ENCODE measurements around the gene MYNN.

The MYNN gene

DNA sequence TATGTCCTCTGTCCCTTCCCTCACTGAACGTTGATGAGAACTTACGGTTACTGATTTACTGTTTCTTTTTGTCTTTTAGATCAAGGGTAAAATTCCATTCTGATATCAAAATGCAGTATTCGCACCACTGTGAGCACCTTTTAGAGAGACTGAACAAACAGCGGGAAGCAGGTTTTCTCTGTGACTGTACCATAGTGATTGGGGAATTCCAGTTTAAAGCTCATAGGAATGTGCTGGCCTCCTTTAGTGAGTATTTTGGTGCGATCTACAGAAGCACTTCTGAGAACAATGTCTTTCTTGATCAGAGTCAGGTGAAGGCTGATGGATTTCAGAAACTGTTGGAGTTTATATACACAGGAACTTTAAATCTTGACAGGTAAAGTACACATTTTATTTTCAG lies 990 bp downstream of the MYNN start:
- FAIRE-seq = no peak
- no peak for DNase-seq (ENCODE audit: low spot score)

- FAIRE-seq (no peak), DNase-seq (ENCODE audit: low spot score) (no peak)
These were observed 4.6 kb downstream of the MYNN start for GRCh38 chr3:169777822-169778221.

- FAIRE-seq (no peak), DNase-seq (ENCODE audit: low spot score) (no peak)
These were observed 7.5 kb downstream of the MYNN start for GRCh38 chr3:169780742-169781141.

DNA sequence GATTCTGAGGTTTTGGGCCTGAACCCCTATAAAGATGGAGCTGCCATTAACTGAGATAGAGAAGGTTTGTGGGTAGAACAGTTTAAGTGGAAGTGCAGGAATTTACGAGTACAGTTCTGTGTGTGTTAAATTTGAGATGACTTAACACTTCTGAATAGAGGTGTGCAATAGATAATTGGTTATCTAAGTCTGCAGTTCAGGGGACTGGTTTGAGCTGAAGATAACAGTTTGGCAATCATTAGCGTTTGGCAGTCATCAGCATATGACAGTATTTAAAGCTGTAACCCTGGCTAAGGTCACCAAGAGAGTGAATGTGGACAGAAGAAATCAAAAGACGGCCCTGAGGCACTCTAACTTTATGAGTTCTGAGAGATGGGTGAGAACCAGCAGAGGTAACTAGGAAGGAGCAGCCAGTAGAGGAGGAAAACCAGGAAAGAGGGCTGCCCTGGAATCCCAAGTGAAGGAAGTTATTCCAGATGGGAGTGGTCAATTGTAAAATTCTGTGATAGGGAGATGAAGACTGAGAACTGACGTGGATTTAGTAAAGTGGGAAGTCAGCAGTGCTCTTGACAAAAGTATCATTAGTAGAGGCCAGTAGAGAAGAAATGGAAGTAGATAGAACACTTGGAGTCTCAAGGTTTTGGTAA lies 8.1 kb downstream of the MYNN start:
- no peak for DNase-seq (ENCODE audit: low spot score)
- FAIRE-seq = no peak

DNA sequence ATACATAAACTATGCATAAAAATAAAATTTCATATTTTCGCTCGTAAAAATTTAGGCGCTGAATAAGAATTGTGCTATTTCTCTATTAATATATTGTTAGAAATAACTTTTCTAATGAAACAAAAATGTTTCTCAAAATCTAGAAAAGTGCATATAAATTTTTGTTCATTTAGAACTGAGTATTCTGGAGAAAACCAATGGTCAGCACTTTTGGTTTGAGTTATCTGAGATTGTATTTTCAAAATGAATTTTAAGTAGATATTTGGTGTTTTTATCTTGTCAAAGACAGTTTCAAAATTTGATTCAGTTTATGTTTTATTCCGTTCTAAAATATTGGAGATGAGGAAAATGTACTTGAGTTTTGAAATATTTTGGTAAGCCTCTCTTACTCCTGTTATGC lies 13.9 kb downstream of the MYNN start:
- FAIRE-seq (no peak), DNase-seq (ENCODE audit: low spot score) (no peak)

DNA sequence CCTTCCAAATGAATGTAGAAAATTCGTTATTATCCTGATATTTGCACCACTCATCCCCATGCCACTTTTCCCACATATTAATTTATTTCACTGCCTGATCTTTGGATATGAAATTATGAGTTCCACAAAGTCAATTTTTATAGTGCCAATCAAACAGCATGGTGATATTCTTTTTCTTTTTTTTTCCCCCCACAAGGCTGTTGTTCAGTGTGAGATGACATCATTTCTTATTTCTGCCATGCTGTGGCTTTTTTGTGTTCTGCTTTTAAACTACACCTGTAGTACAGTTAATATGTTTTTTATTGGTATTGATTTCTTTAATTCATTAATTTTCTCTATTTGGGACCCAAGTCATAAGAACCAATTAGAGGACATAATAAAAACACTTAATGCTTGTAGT lies 14.6 kb downstream of the MYNN start:
- DNase-seq (ENCODE audit: low spot score) (no peak), FAIRE-seq (no peak)

DNA sequence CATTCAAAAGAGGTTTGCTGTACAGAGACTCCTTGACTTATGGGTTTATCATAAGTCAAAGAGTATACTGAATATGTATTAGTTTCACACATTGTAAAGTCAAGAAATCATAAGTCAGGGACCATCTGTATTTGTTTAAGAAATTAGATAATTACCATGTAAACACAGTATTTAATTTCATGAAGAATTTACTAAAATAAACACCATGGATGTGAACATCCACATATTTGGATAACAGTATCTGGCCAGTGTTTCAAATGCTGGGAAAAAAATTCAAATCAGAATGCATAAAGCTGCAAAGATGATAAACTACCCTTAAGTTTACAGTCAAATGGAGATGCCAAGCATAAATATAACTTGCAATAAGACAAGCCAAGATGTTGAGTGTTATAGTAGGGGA lies 17.0 kb downstream of the MYNN start:
- DNase-seq (ENCODE audit: low spot score) (no peak), FAIRE-seq (no peak)

DNA sequence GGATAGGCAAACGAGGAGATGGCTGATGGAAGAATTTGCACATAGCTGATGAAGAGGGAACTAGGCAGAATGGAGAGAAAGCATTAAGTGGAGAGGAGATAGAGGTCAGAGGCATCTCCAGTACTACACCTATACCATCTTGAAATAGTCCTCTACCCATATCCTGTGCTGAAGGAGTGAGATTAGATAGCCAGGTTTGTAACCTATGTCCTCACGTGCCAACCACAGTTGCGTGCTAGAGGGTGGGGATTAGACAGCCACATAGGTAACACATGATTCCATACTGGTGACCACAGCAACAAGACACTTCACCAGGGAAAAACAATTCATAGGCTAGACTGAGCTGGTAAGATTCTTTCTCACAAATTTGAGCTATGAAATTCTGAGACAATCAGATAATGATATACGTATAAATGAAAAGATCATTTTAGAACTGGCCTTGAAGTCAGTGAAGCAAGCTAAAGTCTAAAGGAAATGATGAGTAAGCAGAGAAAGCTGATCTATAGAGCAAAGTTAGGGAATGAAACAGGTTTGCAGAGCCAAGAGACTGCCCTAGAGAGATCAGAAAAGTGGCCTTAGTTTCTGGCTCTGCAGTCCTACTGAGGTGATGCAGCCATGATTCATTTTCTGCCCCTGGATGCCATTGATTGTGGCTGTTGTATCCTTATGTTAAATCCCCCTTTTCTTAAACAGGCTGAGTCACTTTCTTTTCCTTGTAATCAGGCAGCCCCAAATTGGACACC lies 17.7 kb downstream of the MYNN start:
- DNase-seq (ENCODE audit: low spot score) (peak; percentile 19), FAIRE-seq (no peak)

GRCh38 chr3:169792359-169792758 lies 19.2 kb downstream of the MYNN start:
- no peak for DNase-seq (ENCODE audit: low spot score)
- FAIRE-seq = no peak

DNA sequence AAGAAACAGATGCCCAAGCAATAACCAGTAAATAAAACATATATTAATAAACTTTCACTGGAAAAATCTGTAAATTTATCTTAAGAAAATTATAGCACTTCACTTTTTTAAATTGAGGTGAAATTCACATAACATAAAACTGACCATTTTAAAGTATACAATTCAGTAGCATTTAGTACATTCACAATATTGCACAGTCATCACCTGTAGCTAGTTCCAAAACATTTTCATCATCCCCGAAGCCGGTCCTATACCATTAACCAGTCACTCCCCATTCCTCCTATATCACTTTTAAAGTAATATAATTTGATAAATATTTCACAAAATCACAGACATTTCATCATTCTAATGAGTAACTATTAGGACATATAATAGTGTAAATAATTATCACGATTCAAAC lies 31.5 kb downstream of the MYNN start:
- FAIRE-seq = no peak
- no peak for DNase-seq (ENCODE audit: low spot score)

DNA sequence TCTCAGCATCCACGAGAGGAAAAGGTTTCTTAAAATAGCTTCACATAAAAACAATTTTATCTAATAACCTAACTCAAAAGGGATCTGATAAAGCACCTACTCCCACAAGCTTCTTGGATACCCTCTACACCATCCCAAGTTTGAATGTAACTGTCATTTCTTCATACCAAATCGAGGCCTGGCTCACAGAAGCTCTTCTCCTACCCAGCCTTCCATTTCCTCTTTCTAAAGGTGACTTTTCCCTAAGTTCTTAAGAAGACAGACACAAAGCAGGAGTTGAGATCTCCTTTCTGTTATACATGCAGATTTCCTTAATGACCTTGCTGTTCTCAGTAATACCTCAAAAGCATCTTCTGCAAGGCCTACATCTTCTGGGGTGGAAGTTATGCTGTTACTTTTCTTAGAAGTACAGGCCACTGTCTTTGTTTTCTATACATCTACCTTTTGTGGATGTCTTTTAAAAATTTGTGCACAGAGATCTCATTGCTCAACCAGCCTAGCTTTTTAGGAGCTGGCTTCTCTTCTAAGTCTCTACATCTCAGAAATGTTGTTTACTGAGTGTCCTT lies 36.1 kb downstream of the MYNN start:
- no peak for FAIRE-seq
- DNase-seq (ENCODE audit: low spot score) = no peak

GRCh38 chr3:169811631-169812331 lies 38.6 kb downstream of the MYNN start:
- DNase-seq (ENCODE audit: low spot score) (no peak), FAIRE-seq (no peak)

- FAIRE-seq (no peak), DNase-seq (ENCODE audit: low spot score) (peak; percentile 29)
These were observed 39.4 kb downstream of the MYNN start, which contains the start of the genes LRRC34 and LRRIQ4 for GRCh38 chr3:169812332-169813235. Gene LRRC34, minus strand, starts transcription at chr3:169812904. Its CDS starts 356 bp downstream, at chr3:169812548. Gene LRRIQ4, plus strand, starts transcription at chr3:169812870. Its CDS starts 9,052 bp downstream, at chr3:169821922.

DNA sequence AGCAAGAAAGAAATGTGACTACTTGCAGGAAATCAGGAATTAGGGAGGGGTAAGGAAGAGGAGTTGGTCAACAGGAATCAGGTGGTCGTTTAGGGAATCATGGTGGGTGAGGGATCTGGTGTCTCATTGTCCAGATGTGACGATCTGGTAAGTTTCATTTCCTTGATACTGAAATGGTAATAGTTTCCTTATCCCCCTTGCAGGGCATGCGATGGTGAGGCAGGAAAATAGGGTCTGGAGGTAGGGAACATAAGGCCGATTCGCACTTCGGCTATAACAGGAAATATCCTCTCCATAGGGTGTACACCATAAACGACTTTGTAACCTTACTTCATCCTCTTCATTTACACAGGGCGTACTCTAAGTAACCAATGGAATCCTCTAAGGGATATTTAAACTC lies 40.1 kb downstream of the MYNN start:
- DNase-seq (ENCODE audit: low spot score) (no peak), FAIRE-seq (no peak)

DNA sequence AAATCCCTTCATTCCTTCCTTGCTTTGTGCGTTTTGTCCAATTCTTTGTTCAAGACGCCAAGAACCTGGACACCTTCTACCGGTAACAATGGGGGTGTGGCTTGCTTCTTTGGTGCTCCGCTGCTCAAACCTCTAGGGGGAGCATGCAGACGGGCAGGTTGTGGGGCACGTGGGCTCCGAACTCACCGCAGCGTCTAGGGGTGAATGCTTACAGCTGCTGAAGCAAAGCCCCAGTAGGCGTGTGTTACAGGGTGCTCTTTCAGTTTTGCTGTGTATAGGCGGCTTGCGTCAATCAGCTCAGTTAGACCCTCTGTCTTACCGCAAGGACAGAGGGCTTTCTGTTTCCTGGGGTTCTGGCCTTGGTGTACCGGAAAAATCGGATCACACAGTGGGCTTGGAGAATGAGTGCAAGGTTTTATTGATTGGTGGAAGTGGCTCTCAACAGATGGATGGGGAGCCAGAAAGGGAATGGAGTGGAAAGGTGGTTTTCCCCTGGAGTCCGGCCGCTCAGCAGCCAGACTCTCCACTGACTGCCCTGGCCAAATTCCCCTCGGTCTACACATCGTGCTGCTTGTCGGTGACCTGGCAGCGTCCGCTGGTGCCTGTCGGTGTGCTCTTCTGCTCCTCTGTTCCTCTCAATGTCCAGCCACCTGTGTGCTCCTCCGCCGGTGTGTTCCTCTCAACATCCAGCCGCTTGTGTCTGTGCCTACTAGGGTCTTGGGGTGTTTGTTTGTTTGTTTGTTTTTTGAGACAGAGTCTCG lies 40.7 kb downstream of the MYNN start:
- FAIRE-seq (no peak), DNase-seq (ENCODE audit: low spot score) (no peak)

- FAIRE-seq = no peak
- no peak for DNase-seq (ENCODE audit: low spot score)
These were observed 42.5 kb downstream of the MYNN start for GRCh38 chr3:169815590-169816150.

- FAIRE-seq (no peak), DNase-seq (ENCODE audit: low spot score) (peak; percentile 21)
These were observed 45.1 kb downstream of the MYNN start for GRCh38 chr3:169818316-169818715.

DNA sequence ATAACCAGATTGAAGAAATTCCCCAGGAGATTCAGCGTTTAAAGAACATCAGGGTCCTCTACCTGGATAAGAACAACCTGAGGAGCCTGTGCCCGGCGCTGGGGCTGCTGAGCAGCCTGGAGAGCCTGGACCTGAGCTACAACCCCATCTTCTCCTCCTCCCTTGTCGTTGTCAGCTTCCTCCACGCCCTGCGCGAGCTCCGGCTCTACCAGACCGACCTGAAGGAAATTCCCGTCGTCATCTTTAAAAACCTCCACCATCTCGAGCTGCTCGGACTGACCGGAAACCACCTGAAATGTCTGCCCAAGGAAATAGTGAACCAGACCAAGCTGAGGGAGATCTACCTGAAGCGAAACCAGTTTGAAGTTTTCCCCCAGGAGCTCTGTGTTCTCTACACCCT lies 48.9 kb downstream of the MYNN start:
- FAIRE-seq (no peak), DNase-seq (ENCODE audit: low spot score) (no peak)

- no peak for FAIRE-seq
- no peak for DNase-seq (ENCODE audit: low spot score)
These were observed 49.3 kb downstream of the MYNN start for GRCh38 chr3:169822540-169822939.

DNA sequence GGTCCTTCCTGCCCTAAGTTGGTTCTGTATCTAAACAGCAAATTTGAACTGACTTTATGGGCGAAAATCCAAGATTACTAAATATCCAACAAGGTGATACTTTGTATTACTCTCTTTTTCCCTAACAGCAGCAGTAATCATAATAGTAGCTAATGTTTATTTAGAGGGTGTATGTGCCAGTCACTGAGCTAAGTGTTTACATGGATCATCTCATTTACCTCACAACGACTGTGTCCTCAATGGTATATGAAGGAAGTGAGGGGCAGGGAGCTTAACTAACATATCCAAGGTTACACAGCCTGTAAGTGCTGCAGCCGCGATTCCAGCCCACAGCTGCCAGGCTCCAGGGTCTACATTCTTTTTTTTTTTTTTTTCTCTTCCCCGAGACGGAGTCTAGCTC lies 49.8 kb downstream of the MYNN start:
- DNase-seq (ENCODE audit: low spot score) (no peak), FAIRE-seq (no peak)
